ENCODE measurements around the gene FAAH. TPM values are rescaled to one million over a fixed set of nuclear protein-coding genes. Genes with fewer than 3 reads are reported as not detected.
A peak's percentile ranks its signal among the peaks of the same experiment; 100 is the strongest.

Gene FAAH
- total and polyA plus RNA-seq, 2 of the 4 experiments (the other 2 are of a cell fraction) = under 0.01 to 0.19 TPM

- TF ChIP-seq CTCF (conservative IDR thresholded peaks at IDR 0.05; ENCODE audit: low read depth, low read length) = no peak
Observed at GRCh38 chr1:46396441-46397398, 2.6 kb downstream of the FAAH start (continued).

GRCh38 chr1:46399307-46399706 lies 5.2 kb downstream of the FAAH start:
- H4K20me1 ChIP-seq (ENCODE audit: insufficient read depth, low read length) = no peaks in the 10 kb centered on the region
- H3K79me1 ChIP-seq (ENCODE audit: low read depth in 1 of 2, low read length in 2 of 2) = no peaks in the 10 kb centered on the region
- H3K4me3 ChIP-seq (ENCODE audit: insufficient read depth, low read depth, low read length) = no peak overlapping the region
- no peak overlapping the region for H3K9ac ChIP-seq (ENCODE audit: low read depth, low read length)
- no peak overlapping the region for H3K14ac ChIP-seq (replicated peaks; ENCODE audit: low read depth, low read length)
- BruUV-seq (replicated peaks) = no TSS peak
- DNase-seq (no peak), ATAC-seq (ENCODE audit: low read depth) (no peak)
- no peak overlapping the region for H3K56ac ChIP-seq (ENCODE audit: extremely low read depth, insufficient read depth, low read length)
- H3K27ac ChIP-seq (ENCODE audit: insufficient read depth, low read length) = no peak overlapping the region
- H3K9me1 ChIP-seq (ENCODE audit: insufficient read depth, low read length) = no peaks in the 10 kb centered on the region
- CTCF ChIA-PET = no interaction called here
- H3K9me3 ChIP-seq (ENCODE audit: control insufficient read depth, insufficient read depth, low read length) = peaks cover 6% of the 10 kb centered on the region; the same call in 1 of the 2 replicates
- no peak overlapping the region for H3K23ac ChIP-seq (ENCODE audit: low read depth, low read length)
- no peak overlapping the region for H2BK15ac ChIP-seq (ENCODE audit: low read depth, low read length)
- H4K5ac ChIP-seq (ENCODE audit: low read depth, low read length) = no peak overlapping the region
- intact Hi-C loops (cut with micrococcal nuclease) = no loop called here
- no peak overlapping the region for H2AFZ ChIP-seq (replicated peaks; ENCODE audit: low read length, poor library complexity)
- H4K91ac ChIP-seq (ENCODE audit: insufficient read depth, low read depth, low read length) = no peak overlapping the region
- H2AK5ac ChIP-seq (ENCODE audit: low read depth, low read length) = no peak overlapping the region
- dilution Hi-C loops (cut with HindIII; ENCODE audit: low sequenced_read_pairs, unreplicated experiment) = no loop called here
- H2AK9ac ChIP-seq (replicated peaks; ENCODE audit: low read depth, low read length, poor library complexity) = peak overlapping the region; percentile 81
- no peak overlapping the region for H2BK5ac ChIP-seq (ENCODE audit: low read depth, low read length, poor library complexity, severe bottlenecking)
- no peaks in the 10 kb centered on the region; the same call in 1 of the 2 replicates for H3K4me1 ChIP-seq (ENCODE audit: control insufficient read depth, insufficient read depth, low read length)
- WGBS, 2 experiments (ENCODE audit: extremely low coverage in 2 of 2, insufficient read length in 1 of 2) = 14% methylated on average over 1 of the region's 9 CpGs; no CpG with 5 or more reads in 1 of the 2 experiments
- peaks cover 49% of the 10 kb centered on the region for H3K27me3 ChIP-seq (ENCODE audit: control insufficient read depth, insufficient read depth, low read length)
- H3K36me3 ChIP-seq (ENCODE audit: control insufficient read depth, insufficient read depth, low read length) = no peaks in the 10 kb centered on the region
- no peak overlapping the region for H3K4me2 ChIP-seq (ENCODE audit: low read depth, low read length)
- H2BK120ac ChIP-seq (ENCODE audit: low read depth, low read length) = no peak overlapping the region
- H4K8ac ChIP-seq (ENCODE audit: low read depth in 2 of 2, low read length in 2 of 2) = no peak overlapping the region
- H3K18ac ChIP-seq (ENCODE audit: low read depth, low read length) = no peak overlapping the region
- POLR2A ChIA-PET (ENCODE audit: unreplicated experiment) = no interaction called here
- in situ Hi-C loops (cut with MboI; ENCODE audit: low sequenced_read_pairs) = no loop called here
- H2BK20ac ChIP-seq (ENCODE audit: low read depth, low read length) = no peak overlapping the region
- H3K4ac ChIP-seq (ENCODE audit: low read depth, low read length) = no peak overlapping the region
- no peak for TF ChIP-seq CTCF (conservative IDR thresholded peaks at IDR 0.05; ENCODE audit: low read depth, low read length)
- TF ChIP-seq CEBPB (IDR thresholded peaks at IDR 0.05; ENCODE audit: low read depth, low read length) = no peak
- no peak for TF ChIP-seq ELK1 (IDR thresholded peaks at IDR 0.05; ENCODE audit: borderline replicate concordance, low read depth, low read length)
- no peak for TF ChIP-seq RAD21 (IDR thresholded peaks at IDR 0.05; ENCODE audit: low read length)
- no peak for TF ChIP-seq RFX5 (IDR thresholded peaks at IDR 0.05; ENCODE audit: low read depth, low read length)
- no peak for TF ChIP-seq CHD1 (IDR thresholded peaks at IDR 0.05; ENCODE audit: low read depth, low read length)
- TF ChIP-seq USF2 (IDR thresholded peaks at IDR 0.05; ENCODE audit: low read depth, low read length) = no peak
- no peak for TF ChIP-seq SMC3 (IDR thresholded peaks at IDR 0.05; ENCODE audit: low read depth, low read length)
